WTC11 (cell line): Measurements from ENCODE around the gene HES1. TPM values are rescaled to one million over a fixed set of nuclear protein-coding genes. Genes with fewer than 3 reads are reported as not detected.
"Not testable (repeated sequence)": the region's sequence is repeated elsewhere in the genome, so short reads cannot be mapped to it uniquely, and the experiment has no call there.

ENCODE experiments used
- ATAC-seq: fragments of 200-7000 bp; cut with Tn5 transposase; 2 replicates; pipeline ENCODE4 v1.10.0; 2021; ENCODE audit warnings: mild to moderate bottlenecking, moderate library complexity
- CTCF ChIA-PET: fragments of 300-600 bp; sonication (Branson Sonifier 250); formaldehyde crosslinking; loops from one replicate; lab custom pipeline; 2021; ENCODE audit warnings: antibody characterized with exemption; lab: Charles Lee
- POLR2A ChIA-PET: fragments of 350-600 bp; sonication (Branson Sonifier 250); formaldehyde crosslinking; loops from one replicate; lab custom pipeline; 2021; ENCODE audit warnings: antibody characterized with exemption; lab: Charles Lee
- DNase-seq: peaks from one replicate; pipeline ENCODE4 v3.0.0; 2021; ENCODE audit warnings: low spot score
- H3K27ac Mint-ChIP-seq: 2 replicates; pipeline ENCODE4 v1.8.0; 2021; ENCODE audit warnings: mixed read lengths
- H3K27me3 Mint-ChIP-seq: 2 replicates; pipeline ENCODE4 v1.8.0; 2021; ENCODE audit warnings: low read depth, mild to moderate bottlenecking, moderate library complexity, mixed read lengths
- H3K36me3 Mint-ChIP-seq: 2 replicates; pipeline ENCODE4 v1.8.0; 2021; ENCODE audit warnings: mixed read lengths
- H3K4me1 Mint-ChIP-seq: 2 replicates; pipeline ENCODE4 v1.8.0; 2022; ENCODE audit warnings: mixed read lengths
- H3K4me3 Mint-ChIP-seq: 2 replicates; pipeline ENCODE4 v1.8.0; 2021; ENCODE audit warnings: mild to moderate bottlenecking, moderate library complexity, mixed read lengths
- H3K9me3 Mint-ChIP-seq: 2 replicates; pipeline ENCODE4 v1.8.0; 2021; ENCODE audit warnings: mixed read lengths
- ATF1 ChIP-seq: sonication (generic); formaldehyde crosslinking; IDR thresholded peaks from 2 replicates; pipeline ENCODE4 v1.8.1; 2023; ENCODE audit warnings: mild to moderate bottlenecking, moderate library complexity, missing genetic modification reagents
- CBFB ChIP-seq: sonication (generic); formaldehyde crosslinking; IDR thresholded peaks from 2 replicates; pipeline ENCODE4 v1.8.1; 2022; ENCODE audit warnings: mild to moderate bottlenecking, low read depth, missing genetic modification reagents
- E2F5 ChIP-seq: sonication (generic); formaldehyde crosslinking; IDR thresholded peaks from 2 replicates; pipeline ENCODE4 v1.8.1; 2022; ENCODE audit warnings: mild to moderate bottlenecking, moderate library complexity, missing genetic modification reagents
- GABPB1 ChIP-seq: sonication (generic); formaldehyde crosslinking; IDR thresholded peaks from 2 replicates; pipeline ENCODE4 v1.8.1; 2023; ENCODE audit warnings: mild to moderate bottlenecking, missing genetic modification reagents
- JAZF1 ChIP-seq: fragments of 250-450 bp; sonication (Bioruptor Pico); IDR thresholded peaks from 2 replicates; pipeline ENCODE4 v1.9.0; 2021; ENCODE audit warnings: moderate library complexity, mild to moderate bottlenecking, inconsistent platforms
- NR1H2 ChIP-seq: sonication (generic); formaldehyde crosslinking; IDR thresholded peaks from 2 replicates; pipeline ENCODE4 v1.9.0; 2021; ENCODE audit warnings: mild to moderate bottlenecking, moderate library complexity, missing genetic modification reagents
- PREB ChIP-seq: sonication (generic); formaldehyde crosslinking; IDR thresholded peaks from 2 replicates; pipeline ENCODE4 v1.8.1; 2022; ENCODE audit warnings: mild to moderate bottlenecking, missing genetic modification reagents, moderate library complexity, borderline replicate concordance
- SP1 ChIP-seq: sonication (generic); formaldehyde crosslinking; conservative IDR thresholded peaks from 2 replicates; pipeline ENCODE4 v1.8.1; 2022; ENCODE audit warnings: missing genetic modification reagents
- ZBTB21 ChIP-seq: sonication (generic); formaldehyde crosslinking; IDR thresholded peaks from 2 replicates; pipeline ENCODE4 v1.8.1; 2023; ENCODE audit warnings: mild to moderate bottlenecking, missing genetic modification reagents, borderline replicate concordance
- ZMAT4 ChIP-seq: fragments of 250-450 bp; sonication (Bioruptor Pico); IDR thresholded peaks from 2 replicates; pipeline ENCODE4 v1.9.0; 2021; ENCODE audit warnings: mild to moderate bottlenecking
- ZNF232 ChIP-seq: sonication (generic); formaldehyde crosslinking; IDR thresholded peaks from 2 replicates; pipeline ENCODE4 v1.8.0; 2022; ENCODE audit warnings: mild to moderate bottlenecking, missing genetic modification reagents
- ZNF512 ChIP-seq: sonication (generic); formaldehyde crosslinking; IDR thresholded peaks from 2 replicates; pipeline ENCODE4 v1.8.1; 2022; ENCODE audit warnings: missing genetic modification reagents, borderline replicate concordance
- total RNA-seq: library from RNA; stranded (reverse); gene quantifications from 3 replicates; pipeline ENCODE4 v1.2.3, GENCODE V29; 2021
- TF ChIP-seq, protein P1 (sequence below): fragments of 250-450 bp; sonication (Bioruptor Pico); IDR thresholded peaks from 2 replicates; pipeline ENCODE4 v1.9.0; 2021; ENCODE audit warnings: moderate library complexity, mild to moderate bottlenecking, inconsistent platforms, borderline replicate concordance
- TF ChIP-seq, protein P2 (sequence below): sonication (generic); formaldehyde crosslinking; IDR thresholded peaks from 2 replicates; pipeline ENCODE4 v1.8.1; 2023; ENCODE audit warnings: mild to moderate bottlenecking, missing genetic modification reagents, moderate library complexity
- TF ChIP-seq, protein P3 (sequence below): sonication (generic); formaldehyde crosslinking; IDR thresholded peaks from 2 replicates; pipeline ENCODE4 v1.8.0; 2023; ENCODE audit warnings: missing genetic modification reagents

HES1 gene
- total RNA-seq, 1 experiment from 2014 or later: 28.4 TPM

DNA sequence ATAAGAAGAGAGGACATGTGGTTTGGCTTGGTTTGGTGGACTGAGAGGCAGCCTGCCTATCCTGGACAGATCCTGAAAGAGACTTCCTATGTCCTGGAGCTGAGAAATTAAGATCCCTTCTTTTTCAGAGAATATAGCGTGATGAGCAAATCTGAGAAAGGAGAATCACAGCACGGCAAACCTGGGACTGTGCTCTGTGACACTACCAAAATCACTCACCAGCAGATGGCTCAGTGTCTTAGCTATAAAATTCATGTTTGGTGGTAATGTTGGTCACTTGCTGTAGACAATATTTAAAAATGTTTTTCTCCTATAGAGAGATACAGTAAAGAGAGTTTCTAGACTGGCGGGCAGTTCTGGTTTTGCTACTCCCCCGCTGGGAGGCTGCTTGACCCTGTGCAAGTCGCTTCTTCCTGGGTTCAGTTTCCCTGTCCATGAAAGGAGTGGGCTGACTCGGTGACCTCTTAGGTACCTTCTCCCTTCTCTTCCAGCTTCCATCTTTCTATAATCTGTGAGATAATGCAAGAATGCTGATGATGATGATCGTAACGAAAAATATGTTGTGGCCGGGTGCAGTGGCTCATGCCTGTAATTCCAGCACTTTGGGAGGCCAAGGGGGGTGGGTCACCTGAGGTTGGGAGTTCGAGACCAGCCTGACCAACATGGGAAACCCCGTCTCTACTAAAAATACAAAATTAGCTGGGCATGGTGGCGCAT lies 7.6 kb upstream of the HES1 start (continued):
- TF ChIP-seq, protein P1, sequence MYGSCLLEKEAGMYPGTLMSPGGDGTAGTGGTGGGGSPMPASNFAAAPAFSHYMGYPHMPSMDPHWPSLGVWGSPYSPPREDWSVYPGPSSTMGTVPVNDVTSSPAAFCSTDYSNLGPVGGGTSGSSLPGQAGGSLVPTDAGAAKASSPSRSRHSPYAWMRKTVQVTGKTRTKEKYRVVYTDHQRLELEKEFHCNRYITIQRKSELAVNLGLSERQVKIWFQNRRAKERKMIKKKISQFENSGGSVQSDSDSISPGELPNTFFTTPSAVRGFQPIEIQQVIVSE (CRISPR knock-in tag): no peak
- TF ChIP-seq, protein P2, sequence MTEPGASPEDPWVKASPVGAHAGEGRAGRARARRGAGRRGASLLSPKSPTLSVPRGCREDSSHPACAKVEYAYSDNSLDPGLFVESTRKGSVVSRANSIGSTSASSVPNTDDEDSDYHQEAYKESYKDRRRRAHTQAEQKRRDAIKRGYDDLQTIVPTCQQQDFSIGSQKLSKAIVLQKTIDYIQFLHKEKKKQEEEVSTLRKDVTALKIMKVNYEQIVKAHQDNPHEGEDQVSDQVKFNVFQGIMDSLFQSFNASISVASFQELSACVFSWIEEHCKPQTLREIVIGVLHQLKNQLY (CRISPR knock-in tag): no peak
- TF ChIP-seq GABPB1 (CRISPR knock-in tag) (no peak), SP1 (CRISPR knock-in tag) (no peak), CBFB (CRISPR knock-in tag) (no peak)

- H3K4me1 Mint-ChIP-seq: peaks cover 47% of the 10 kb centered on the region
Measured at GRCh38 chr3:194128919-194129295, 7.0 kb upstream of the HES1 start.

DNA sequence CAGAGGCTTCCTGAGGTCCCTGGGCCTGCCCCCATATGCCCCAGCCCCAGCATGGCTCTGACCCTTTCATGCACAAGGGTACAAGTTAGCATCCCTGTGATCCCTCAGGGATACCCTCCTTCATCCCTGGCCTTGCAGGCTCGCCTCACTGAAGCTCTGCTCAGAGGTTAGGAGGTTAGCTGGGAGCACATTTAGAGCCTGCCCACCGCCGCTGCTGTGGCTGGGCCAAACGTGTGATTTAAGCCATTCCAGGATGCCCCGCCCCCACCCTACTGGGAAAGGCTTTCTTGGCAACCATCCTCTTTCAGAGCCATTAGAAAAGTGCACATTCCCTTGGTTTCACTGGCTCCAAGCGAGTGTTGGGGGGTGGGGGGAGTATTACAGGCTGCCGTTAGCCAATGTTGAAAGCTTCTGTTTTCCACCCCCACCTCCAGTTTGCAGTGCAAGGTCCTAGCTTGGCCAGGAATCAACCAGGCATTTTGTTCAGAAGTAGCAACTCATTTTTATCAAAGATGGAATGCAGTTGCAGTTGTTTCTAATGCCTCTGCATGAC lies 6.3 kb upstream of the HES1 start:
- ATAC-seq (peak; percentile 54), DNase-seq (peak; percentile 61)
- H3K4me1 Mint-ChIP-seq: peaks cover 47% of the 10 kb centered on the region
- H3K36me3 Mint-ChIP-seq: no peaks in the 10 kb centered on the region
- no peak overlapping the region for H3K27ac Mint-ChIP-seq
- TF ChIP-seq, protein P3, sequence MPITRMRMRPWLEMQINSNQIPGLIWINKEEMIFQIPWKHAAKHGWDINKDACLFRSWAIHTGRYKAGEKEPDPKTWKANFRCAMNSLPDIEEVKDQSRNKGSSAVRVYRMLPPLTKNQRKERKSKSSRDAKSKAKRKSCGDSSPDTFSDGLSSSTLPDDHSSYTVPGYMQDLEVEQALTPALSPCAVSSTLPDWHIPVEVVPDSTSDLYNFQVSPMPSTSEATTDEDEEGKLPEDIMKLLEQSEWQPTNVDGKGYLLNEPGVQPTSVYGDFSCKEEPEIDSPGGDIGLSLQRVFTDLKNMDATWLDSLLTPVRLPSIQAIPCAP (CRISPR knock-in tag): no peak
- no peak for TF ChIP-seq JAZF1 (CRISPR knock-in tag)
- TF ChIP-seq NR1H2 (CRISPR knock-in tag): no peak
- TF ChIP-seq ZNF232 (CRISPR knock-in tag): no peak
- ChIA-PET CTCF (interaction anchor here (1.1 to 6.4 kb wide), 4 partner anchors 12 to 349 kb away, joined by 3 to 48 read pairs (median 5); no protein-coding TSS in a partner anchor), POLR2A (interaction anchor here (0.7 to 1.4 kb wide), 3 partner anchors 12 to 71 kb away, joined by 3 to 6 read pairs (median 5); no protein-coding TSS in a partner anchor)
- H3K4me3 Mint-ChIP-seq: no peak overlapping the region
- H3K9me3 Mint-ChIP-seq: no peaks in the 10 kb centered on the region
- H3K27me3 Mint-ChIP-seq: peaks cover 18% of the 10 kb centered on the region

More at GRCh38 chr3:194128919-194129295, 7.0 kb upstream of the HES1 start:
- H3K36me3 Mint-ChIP-seq, H3K27ac Mint-ChIP-seq, H3K4me3 Mint-ChIP-seq, H3K9me3 Mint-ChIP-seq, DNase-seq, ATAC-seq: not testable (repeated sequence)
- POLR2A ChIA-PET: interaction anchor here (1.4 kb wide), 1 partner anchor 70 kb away, joined by 6 read pairs; no protein-coding TSS in a partner anchor
- CTCF ChIA-PET: interaction anchor here (1.1 to 6.4 kb wide), 4 partner anchors 8 to 348 kb away, joined by 3 to 48 read pairs (median 4); no protein-coding TSS in a partner anchor
- peaks cover 18% of the 10 kb centered on the region for H3K27me3 Mint-ChIP-seq

DNA sequence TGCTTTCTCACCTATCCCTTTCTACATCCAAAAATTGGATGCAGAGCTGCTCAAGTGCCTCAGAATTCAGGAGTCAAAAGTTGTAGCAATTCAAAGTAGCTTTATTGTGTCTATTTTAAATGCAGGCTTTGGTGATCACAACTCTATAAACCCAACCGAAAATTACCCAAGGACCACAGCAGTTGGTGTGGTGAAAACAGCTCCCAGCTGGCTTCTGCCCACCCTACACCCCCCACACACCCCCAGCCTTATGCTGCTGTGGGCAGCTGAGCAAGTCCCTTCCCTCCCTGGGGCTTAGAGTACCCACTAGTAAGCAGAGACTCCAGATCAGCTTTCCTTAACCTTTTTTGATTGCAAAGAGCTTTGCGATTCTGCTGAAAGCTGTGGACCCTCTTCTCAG lies 5.8 kb upstream of the HES1 start:
- ATAC-seq (no peak), DNase-seq (no peak)
- ChIA-PET CTCF (interaction anchor here (1.1 to 6.4 kb wide), 4 partner anchors 12 to 349 kb away, joined by 3 to 48 read pairs (median 5); no protein-coding TSS in a partner anchor), POLR2A (interaction anchor here (0.7 to 1.4 kb wide), 4 partner anchors 9 to 71 kb away, joined by 3 to 6 read pairs (median 4); no protein-coding TSS in a partner anchor)
- Mint-ChIP-seq H3K27ac (no peak overlapping the region), H3K4me1 (peaks cover 47% of the 10 kb centered on the region), H3K36me3 (no peaks in the 10 kb centered on the region), H3K4me3 (no peak overlapping the region), H3K27me3 (peaks cover 18% of the 10 kb centered on the region), H3K9me3 (no peaks in the 10 kb centered on the region)
- no peak for TF ChIP-seq ATF1 (CRISPR knock-in tag)
- no peak for TF ChIP-seq PREB (CRISPR knock-in tag)
- TF ChIP-seq E2F5: no peak
- TF ChIP-seq ZNF512 (CRISPR knock-in tag): no peak
- no peak for TF ChIP-seq ZBTB21 (CRISPR knock-in tag)
- TF ChIP-seq ZMAT4: no peak
